Caki2 (cell line): ENCODE measurements around the gene CBLB. TPM values are rescaled to one million over a fixed set of nuclear protein-coding genes. Genes with fewer than 3 reads are reported as not detected.
A peak's percentile ranks its signal among the peaks of the same experiment; 100 is the strongest.

Source experiments
- DNase-seq: peaks from one replicate; pipeline ENCODE4 v3.0.0-alpha.2; 2015; ENCODE audit warnings: low read depth
- in situ Hi-C: cut with HindIII; loops from 2 replicates; pipeline ENCODE4 v1.10.0; 2016; ENCODE audit warnings: low sequenced_read_pairs, low pct_unique_long_range_greater_than_20kb, mixed read lengths
- total RNA-seq: library from RNA; depleted of rRNA; stranded (reverse); fragments of >200 nt; shearing (Covaris generic); gene quantifications from 2 replicates; pipeline ENCODE4 v1.2.3, GENCODE V29; 2014; ENCODE audit warnings: low replicate concordance

The CBLB gene
- total RNA-seq, 1 experiment from 2014 or later = 3.7 TPM

- in situ Hi-C loops = no loop called here
- DNase-seq = no peak
These were observed 177.8 kb downstream of the CBLB start for GRCh38 chr3:105691053-105691452.

- in situ Hi-C loops = no loop called here
- no peak for DNase-seq
These were observed 180.0 kb downstream of the CBLB start for GRCh38 chr3:105688821-105689220.

- in situ Hi-C loops = no loop called here
These were observed 182.4 kb downstream of the CBLB start for GRCh38 chr3:105686278-105686897.

GRCh38 chr3:105679951-105680350 lies 188.9 kb downstream of the CBLB start:
- DNase-seq = no peak
- in situ Hi-C loops = no loop called here

More at GRCh38 chr3:105686278-105686897, 182.4 kb downstream of the CBLB start:
- peak; percentile 0 for DNase-seq

- no peak for DNase-seq
- in situ Hi-C loops = no loop called here
These were observed 190.8 kb downstream of the CBLB start for GRCh38 chr3:105678017-105678416.

GRCh38 chr3:105676621-105677300 lies 192.1 kb downstream of the CBLB start:
- in situ Hi-C loops = no loop called here
- no peak for DNase-seq

GRCh38 chr3:105674437-105675065 lies 194.3 kb downstream of the CBLB start:
- in situ Hi-C loops = no loop called here

GRCh38 chr3:105672996-105673395 lies 195.8 kb downstream of the CBLB start:
- in situ Hi-C loops = no loop called here

More at GRCh38 chr3:105674437-105675065, 194.3 kb downstream of the CBLB start:
- no peak for DNase-seq

GRCh38 chr3:105662306-105662705 lies 206.5 kb downstream of the CBLB start:
- in situ Hi-C loops = no loop called here
- DNase-seq = no peak

More at GRCh38 chr3:105672996-105673395, 195.8 kb downstream of the CBLB start:
- no peak for DNase-seq

GRCh38 chr3:105661461-105661860 lies 207.4 kb downstream of the CBLB start:
- in situ Hi-C loops = no loop called here
- DNase-seq = no peak

GRCh38 chr3:105656651-105657504 lies 211.9 kb downstream of the CBLB start:
- no peak for DNase-seq
- in situ Hi-C loops = no loop called here

- in situ Hi-C loops = no loop called here
- DNase-seq = no peak
These were observed 214.9 kb downstream of the CBLB start for GRCh38 chr3:105653868-105654267.

GRCh38 chr3:105653166-105653565 lies 215.6 kb downstream of the CBLB start:
- DNase-seq = no peak
- in situ Hi-C loops = no loop called here

- in situ Hi-C loops = no loop called here
These were observed 219.3 kb downstream of the CBLB start for GRCh38 chr3:105649480-105649879.

GRCh38 chr3:105647047-105647446 lies 221.8 kb downstream of the CBLB start:
- in situ Hi-C loops = no loop called here
- DNase-seq = peak; percentile 41

More at GRCh38 chr3:105649480-105649879, 219.3 kb downstream of the CBLB start:
- no peak for DNase-seq

- DNase-seq = no peak
- in situ Hi-C loops = no loop called here
These were observed 229.7 kb downstream of the CBLB start for GRCh38 chr3:105639131-105639530.

GRCh38 chr3:105634708-105635107 lies 234.1 kb downstream of the CBLB start:
- DNase-seq = no peak
- in situ Hi-C loops = no loop called here

GRCh38 chr3:105629718-105630117 lies 239.1 kb downstream of the CBLB start:
- DNase-seq = no peak
- in situ Hi-C loops = no loop called here

GRCh38 chr3:105626739-105627138 lies 242.1 kb downstream of the CBLB start:
- in situ Hi-C loops = no loop called here
- DNase-seq = no peak
